LHCN-M2 (cell line): ENCODE measurements around the gene CNIH3. TPM values are rescaled to one million over a fixed set of nuclear protein-coding genes. Genes with fewer than 3 reads are reported as not detected.

Source experiments
- DNase-seq: peaks from one replicate; pipeline ENCODE4 v3.0.0-alpha.2; 2012; ENCODE audit warnings: low read depth
- total RNA-seq: library from RNA; depleted of rRNA; stranded (reverse); fragments of >200 nt; gene quantifications from 2 replicates; pipeline ENCODE4 v1.2.3, GENCODE V29; 2014

Gene CNIH3
- total RNA-seq, 1 experiment from 2014 or later, result 13.4 TPM

GRCh38 chr1:224719716-224720115 is 103.6 kb downstream of the CNIH3 start:
- no peak for DNase-seq

GRCh38 chr1:224720216-224720615 is 104.1 kb downstream of the CNIH3 start:
- DNase-seq, result no peak

GRCh38 chr1:224721000-224721399 is 104.9 kb downstream of the CNIH3 start:
- no peak for DNase-seq

- no peak for DNase-seq
Observed at GRCh38 chr1:224722838-224723237, 106.7 kb downstream of the CNIH3 start.

GRCh38 chr1:224724566-224724965 is 108.4 kb downstream of the CNIH3 start:
- no peak for DNase-seq

- DNase-seq, result peak; percentile 96
Observed at GRCh38 chr1:224726441-224727182, 110.5 kb downstream of the CNIH3 start.

- DNase-seq, result peak; percentile 54
Observed at GRCh38 chr1:224727351-224728289, 111.5 kb downstream of the CNIH3 start.

GRCh38 chr1:224730540-224730939 is 114.4 kb downstream of the CNIH3 start:
- no peak for DNase-seq

- peak; percentile 31 for DNase-seq
Observed at GRCh38 chr1:224730965-224731364, 114.8 kb downstream of the CNIH3 start.

GRCh38 chr1:224731633-224732032 is 115.5 kb downstream of the CNIH3 start:
- DNase-seq, result no peak

GRCh38 chr1:224732377-224733026 is 116.4 kb downstream of the CNIH3 start:
- no peak for DNase-seq

GRCh38 chr1:224733027-224733911 is 117.2 kb downstream of the CNIH3 start:
- DNase-seq, result peak; percentile 57

- DNase-seq, result no peak
Observed at GRCh38 chr1:224734261-224734935, 118.3 kb downstream of the CNIH3 start.

GRCh38 chr1:224735159-224735558 is 119.0 kb downstream of the CNIH3 start:
- no peak for DNase-seq

- peak; percentile 53 for DNase-seq
Observed at GRCh38 chr1:224736619-224737352, 120.7 kb downstream of the CNIH3 start.

- no peak for DNase-seq
Observed at GRCh38 chr1:224737353-224737727, 121.2 kb downstream of the CNIH3 start.

- DNase-seq, result no peak
Observed at GRCh38 chr1:224739303-224739996, 123.3 kb downstream of the CNIH3 start.

- DNase-seq, result no peak
Observed at GRCh38 chr1:224739997-224740684, 124.0 kb downstream of the CNIH3 start.

GRCh38 chr1:224740685-224741052 is 124.6 kb downstream of the CNIH3 start:
- DNase-seq, result no peak
